Measurements from ENCODE around the gene PSMG1. TPM values are rescaled to one million over a fixed set of nuclear protein-coding genes. Genes with fewer than 3 reads are reported as not detected.

PSMG1 gene
- total and polyA plus RNA-seq, 2 experiments from 2014 or later = 20.7 to 48.3 TPM

- peaks cover 15% of the 10 kb centered on the region for H3K36me3 ChIP-seq
- no peak for TF ChIP-seq CTCF (IDR thresholded peaks at IDR 0.05; ENCODE audit: low read depth, low read length)
- H3K27ac ChIP-seq = no peak overlapping the region
- DNase-seq (ENCODE audit: low read depth in 1 of 2, low spot score in 1 of 2) = no peak
- no peaks in the 10 kb centered on the region for H3K9me3 ChIP-seq (ENCODE audit: low read depth)
- H3K4me1 ChIP-seq (ENCODE audit: low read depth) = no peaks in the 10 kb centered on the region
- H3K4me3 ChIP-seq = no peak overlapping the region
- H3K27me3 ChIP-seq = no peaks in the 10 kb centered on the region
These were observed 7.6 kb downstream of the PSMG1 start for GRCh38 chr21:39175665-39176064.

GRCh38 chr21:39175154-39175553, 8.1 kb downstream of the PSMG1 start:
- no peaks in the 10 kb centered on the region for H3K9me3 ChIP-seq (ENCODE audit: low read depth)
- H3K27me3 ChIP-seq = no peaks in the 10 kb centered on the region
- H3K36me3 ChIP-seq = peaks cover 15% of the 10 kb centered on the region
- peak; percentile 25 to 36 for DNase-seq (ENCODE audit: low read depth in 1 of 2, low spot score in 1 of 2)
- no peak overlapping the region for H3K27ac ChIP-seq
- no peaks in the 10 kb centered on the region for H3K4me1 ChIP-seq (ENCODE audit: low read depth)
- peak; percentile 42 for TF ChIP-seq CTCF (IDR thresholded peaks at IDR 0.05; ENCODE audit: low read depth, low read length)
- no peak overlapping the region for H3K4me3 ChIP-seq

- no peak for DNase-seq (ENCODE audit: low read depth in 1 of 2, low spot score in 1 of 2)
- H3K4me1 ChIP-seq (ENCODE audit: low read depth) = no peaks in the 10 kb centered on the region
- H3K27me3 ChIP-seq = no peaks in the 10 kb centered on the region
- H3K27ac ChIP-seq = no peak overlapping the region
- H3K36me3 ChIP-seq = peaks cover 18% of the 10 kb centered on the region
- TF ChIP-seq CTCF (IDR thresholded peaks at IDR 0.05; ENCODE audit: low read depth, low read length) = no peak
- H3K4me3 ChIP-seq = no peak overlapping the region
- H3K9me3 ChIP-seq (ENCODE audit: low read depth) = no peaks in the 10 kb centered on the region
These were observed 9.3 kb downstream of the PSMG1 start for GRCh38 chr21:39173716-39174680.

GRCh38 chr21:39169906-39170305, 13.3 kb downstream of the PSMG1 start:
- Histone ChIP-seq H3K4me1 (ENCODE audit: low read depth) (no peaks in the 10 kb centered on the region), H3K4me3 (no peak overlapping the region), H3K36me3 (peaks cover 18% of the 10 kb centered on the region), H3K27ac (no peak overlapping the region), H3K9me3 (ENCODE audit: low read depth) (no peaks in the 10 kb centered on the region), H3K27me3 (no peaks in the 10 kb centered on the region)
- no peak for DNase-seq (ENCODE audit: low read depth in 1 of 2, low spot score in 1 of 2)
- no peak for TF ChIP-seq CTCF (IDR thresholded peaks at IDR 0.05; ENCODE audit: low read depth, low read length)

- Histone ChIP-seq H3K36me3 (peaks cover 15% of the 10 kb centered on the region), H3K27me3 (no peaks in the 10 kb centered on the region), H3K27ac (no peak overlapping the region), H3K9me3 (ENCODE audit: low read depth) (no peaks in the 10 kb centered on the region), H3K4me1 (ENCODE audit: low read depth) (no peaks in the 10 kb centered on the region), H3K4me3 (no peak overlapping the region)
- TF ChIP-seq CTCF (IDR thresholded peaks at IDR 0.05; ENCODE audit: low read depth, low read length) = no peak
- no peak for DNase-seq (ENCODE audit: low read depth in 1 of 2, low spot score in 1 of 2)
These were observed 14.5 kb downstream of the PSMG1 start for GRCh38 chr21:39168800-39169199.

All from cardiac muscle cell (in vitro differentiated cells and primary cell).